ENCODE results near the gene ZMIZ1.

Gene ZMIZ1

GRCh38 chr10:79254333-79255006 lies 185.7 kb downstream of the ZMIZ1 start:
- DNase-seq: no peak

GRCh38 chr10:79255007-79255507 lies 186.3 kb downstream of the ZMIZ1 start:
- DNase-seq: no peak

- no peak for DNase-seq
Measured at GRCh38 chr10:79256264-79256806, 187.6 kb downstream of the ZMIZ1 start.

- no peak for DNase-seq
Measured at GRCh38 chr10:79258894-79259293, 190.1 kb downstream of the ZMIZ1 start.

- DNase-seq: no peak
Measured at GRCh38 chr10:79259834-79260233, 191.1 kb downstream of the ZMIZ1 start.

- DNase-seq: peak; percentile 88
Measured at GRCh38 chr10:79260811-79261740, 192.3 kb downstream of the ZMIZ1 start.

- no peak for DNase-seq
Measured at GRCh38 chr10:79262131-79262530, 193.4 kb downstream of the ZMIZ1 start.

GRCh38 chr10:79262959-79263746 lies 194.4 kb downstream of the ZMIZ1 start:
- DNase-seq: no peak

GRCh38 chr10:79263939-79264338 lies 195.2 kb downstream of the ZMIZ1 start:
- DNase-seq: peak; percentile 67

GRCh38 chr10:79264942-79265341 lies 196.2 kb downstream of the ZMIZ1 start:
- DNase-seq: peak; percentile 96

GRCh38 chr10:79266084-79266483 lies 197.3 kb downstream of the ZMIZ1 start:
- DNase-seq: no peak

GRCh38 chr10:79266543-79267312 lies 198.0 kb downstream of the ZMIZ1 start:
- peak; percentile 88 for DNase-seq

GRCh38 chr10:79267499-79267898 lies 198.7 kb downstream of the ZMIZ1 start:
- DNase-seq: no peak

- no peak for DNase-seq
Measured at GRCh38 chr10:79268161-79268601, 199.4 kb downstream of the ZMIZ1 start.

- no peak for DNase-seq
Measured at GRCh38 chr10:79268742-79269141, 200.0 kb downstream of the ZMIZ1 start.

- DNase-seq: no peak
Measured at GRCh38 chr10:79269443-79269842, 200.7 kb downstream of the ZMIZ1 start.

GRCh38 chr10:79269969-79270368 lies 201.2 kb downstream of the ZMIZ1 start:
- no peak for DNase-seq

GRCh38 chr10:79270466-79271246 lies 201.9 kb downstream of the ZMIZ1 start:
- DNase-seq: no peak

- DNase-seq: no peak
Measured at GRCh38 chr10:79272353-79272752, 203.6 kb downstream of the ZMIZ1 start.

GRCh38 chr10:79273604-79274003 lies 204.8 kb downstream of the ZMIZ1 start:
- DNase-seq: no peak
